HEK293 (cell line): ENCODE data around the gene ADAMTS16.

Source experiments
- CTCF ChIA-PET: fragments of 350-600 bp; formaldehyde crosslinking; extraction: SDS; loops from one replicate; lab custom pipeline; 2021; ENCODE audit warnings: antibody characterized with exemption; lab: Yijun Ruan, JAX
- POLR2A ChIA-PET: fragments of 300-600 bp; formaldehyde crosslinking; extraction: SDS; loops from one replicate; lab custom pipeline; 2020; ENCODE audit warnings: antibody characterized with exemption, inconsistent platforms; lab: Yijun Ruan, JAX
- H3K27ac ChIP-seq: fragments of 200-500 bp; sonication (Bioruptor generic); 2 replicates; pipeline ENCODE4 v1.5.1; 2014; ENCODE audit warnings: low read depth, low read length, control low read depth, inconsistent platforms; ENCODE audit errors: extremely low read depth
- H3K36me3 ChIP-seq, 2 experiments: fragments of 200-500 bp in 1 of 2; sonication (Bioruptor generic) in 1 of 2; 1 replicate in 1 of 2; 2 replicates in 1 of 2; pipeline ENCODE4 v1.5.1; 2014 to 2017; ENCODE audit warnings: inconsistent platforms in 2 of 2, low read length in 2 of 2; ENCODE audit not compliant: control insufficient read depth in 2 of 2, insufficient read depth in 1 of 2
- H3K4me1 ChIP-seq: fragments of 200-500 bp; sonication (Bioruptor generic); 2 replicates; pipeline ENCODE4 v1.5.1; 2014; ENCODE audit warnings: mild to moderate bottlenecking, low read length, inconsistent platforms; ENCODE audit not compliant: control insufficient read depth, insufficient read depth
- H3K4me3 ChIP-seq: 2 replicates; pipeline ENCODE4 v1.5.1; 2011; ENCODE audit warnings: low read depth, mild to moderate bottlenecking, control low read depth, low read length, moderate library complexity
- H3K9me3 ChIP-seq: fragments of 200-500 bp; sonication (Bioruptor generic); 2 replicates; pipeline ENCODE4 v1.5.1; 2014; ENCODE audit warnings: low read depth, low read length, inconsistent platforms; ENCODE audit not compliant: control insufficient read depth, insufficient read depth
- ATF2 ChIP-seq: fragments of 450-650 bp; formaldehyde crosslinking; IDR thresholded peaks from 2 replicates; pipeline ENCODE4 v1.5.1; 2016; ENCODE audit warnings: missing biosample characterization, missing genetic modification characterization, low read depth
- EGR2 ChIP-seq: fragments of 450-650 bp; formaldehyde crosslinking; IDR thresholded peaks from 2 replicates; pipeline ENCODE4 v1.5.1; 2016; ENCODE audit warnings: low read depth, missing biosample characterization, missing genetic modification characterization
- ELK4 ChIP-seq: IDR thresholded peaks from 2 replicates; pipeline ENCODE4 v1.6.1; 2011; ENCODE audit warnings: mild to moderate bottlenecking, low read depth, low read length, borderline replicate concordance
- IKZF3 ChIP-seq: fragments of 450-650 bp; IDR thresholded peaks from 2 replicates; pipeline ENCODE4 v1.5.0; 2018; ENCODE audit warnings: missing biosample characterization, mild to moderate bottlenecking, missing genetic modification characterization, moderate library complexity
- PRDM10 ChIP-seq: fragments of 450-650 bp; formaldehyde crosslinking; IDR thresholded peaks from 2 replicates; pipeline ENCODE4 v1.5.1; 2016; ENCODE audit warnings: missing biosample characterization, missing genetic modification characterization
- ZBTB17 ChIP-seq: fragments of 450-650 bp; formaldehyde crosslinking; IDR thresholded peaks from 2 replicates; pipeline ENCODE4 v1.5.1; 2016; ENCODE audit warnings: missing biosample characterization, missing genetic modification characterization
- ZFHX2 ChIP-seq: fragments of 450-650 bp; formaldehyde crosslinking; conservative IDR thresholded peaks from 2 replicates; pipeline ENCODE4 v1.5.1; 2016; ENCODE audit warnings: missing biosample characterization, missing genetic modification characterization
- ZNF112 ChIP-seq: fragments of 450-650 bp; formaldehyde crosslinking; IDR thresholded peaks from 2 replicates; pipeline ENCODE4 v1.5.0; 2017; ENCODE audit warnings: missing biosample characterization, missing genetic modification characterization
- ZNF26 ChIP-seq: fragments of 450-650 bp; formaldehyde crosslinking; IDR thresholded peaks from 2 replicates; pipeline ENCODE4 v1.5.1; 2016; ENCODE audit warnings: missing biosample characterization, missing genetic modification characterization
- ZNF280C ChIP-seq: fragments of 450-650 bp; formaldehyde crosslinking; IDR thresholded peaks from 2 replicates; pipeline ENCODE4 v1.5.1; 2016; ENCODE audit warnings: missing biosample characterization, missing genetic modification characterization
- ZNF341 ChIP-seq: fragments of 450-650 bp; formaldehyde crosslinking; IDR thresholded peaks from 2 replicates; pipeline ENCODE4; 2016; ENCODE audit warnings: low read depth, missing biosample characterization, missing genetic modification characterization
- ZNF37A ChIP-seq: fragments of 450-650 bp; IDR thresholded peaks from 2 replicates; pipeline ENCODE4 v1.5.1; 2018; ENCODE audit warnings: missing biosample characterization, missing genetic modification characterization
- ZNF398 ChIP-seq: fragments of 450-650 bp; formaldehyde crosslinking; IDR thresholded peaks from 2 replicates; pipeline ENCODE4 v1.5.1; 2017; ENCODE audit warnings: missing biosample characterization, missing genetic modification characterization
- ZNF426 ChIP-seq: fragments of 450-650 bp; formaldehyde crosslinking; IDR thresholded peaks from 2 replicates; pipeline ENCODE4 v1.5.1; 2017; ENCODE audit warnings: missing biosample characterization, missing genetic modification characterization, mild to moderate bottlenecking, inconsistent platforms, moderate library complexity
- ZNF473 ChIP-seq: fragments of 450-650 bp; formaldehyde crosslinking; IDR thresholded peaks from 2 replicates; pipeline ENCODE4 v1.5.1; 2017; ENCODE audit warnings: missing biosample characterization, missing genetic modification characterization
- ZNF580 ChIP-seq: fragments of 450-650 bp; formaldehyde crosslinking; IDR thresholded peaks from 2 replicates; pipeline ENCODE4 v1.5.1; 2016; ENCODE audit warnings: missing biosample characterization, missing genetic modification characterization
- ZNF600 ChIP-seq: fragments of 450-650 bp; formaldehyde crosslinking; IDR thresholded peaks from 2 replicates; pipeline ENCODE4 v1.5.1; 2016; ENCODE audit warnings: missing biosample characterization, missing genetic modification characterization
- ZNF692 ChIP-seq: fragments of 450-650 bp; formaldehyde crosslinking; IDR thresholded peaks from 2 replicates; pipeline ENCODE4 v1.5.1; 2016; ENCODE audit warnings: missing biosample characterization, missing genetic modification characterization
- ZNF704 ChIP-seq: fragments of 450-650 bp; formaldehyde crosslinking; IDR thresholded peaks from 2 replicates; pipeline ENCODE4 v1.5.1; 2016; ENCODE audit warnings: missing biosample characterization, missing genetic modification characterization
- ZNF747 ChIP-seq: fragments of 450-650 bp; formaldehyde crosslinking; IDR thresholded peaks from 2 replicates; pipeline ENCODE4 v1.5.1; 2016; ENCODE audit warnings: missing biosample characterization, missing genetic modification characterization
- ZSCAN18 ChIP-seq: fragments of 450-650 bp; formaldehyde crosslinking; IDR thresholded peaks from 2 replicates; pipeline ENCODE4 v1.5.1; 2016; ENCODE audit warnings: missing biosample characterization, missing genetic modification characterization

ADAMTS16 gene

GRCh38 chr5:5126444-5126843 is 13.7 kb upstream of the ADAMTS16 start:
- H3K9me3 ChIP-seq, result no peaks in the 10 kb centered on the region
- no peak overlapping the region for H3K27ac ChIP-seq
- no peak overlapping the region for H3K4me3 ChIP-seq
- no peaks in the 10 kb centered on the region for H3K36me3 ChIP-seq
- H3K4me1 ChIP-seq, result 0 out of 2 replicates have a peak, but pooled peaks cover 4% of the 10 kb centered on the region
- ChIA-PET CTCF (no interaction called here), POLR2A (no interaction called here)
- no peak for TF ChIP-seq ZSCAN18 (tag by site-specific recombination)
- TF ChIP-seq ZNF426 (tag by site-specific recombination), result no peak
- TF ChIP-seq ATF2, result no peak
- TF ChIP-seq ZNF26 (tag by site-specific recombination), result no peak
- TF ChIP-seq ZNF280C (tag by site-specific recombination), result no peak
- no peak for TF ChIP-seq ELK4
- TF ChIP-seq ZNF473 (tag by site-specific recombination), result no peak
- no peak for TF ChIP-seq ZNF580 (tag by site-specific recombination)
- TF ChIP-seq ZNF747, result no peak
- peak; percentile 47; the same call in 1 of the 2 replicates for TF ChIP-seq ZNF398
- TF ChIP-seq ZFHX2 (tag by site-specific recombination), result peak; percentile 57
- TF ChIP-seq ZNF692 (tag by site-specific recombination), result no peak
- TF ChIP-seq ZNF341 (tag by site-specific recombination), result no peak
- peak; percentile 66 for TF ChIP-seq EGR2
- no peak for TF ChIP-seq ZNF112 (tag by site-specific recombination)
- TF ChIP-seq ZNF704 (tag by site-specific recombination), result no peak
- TF ChIP-seq ZNF600, result no peak
- TF ChIP-seq ZBTB17 (tag by site-specific recombination), result no peak
- no peak for TF ChIP-seq ZNF37A (tag by site-specific recombination)
- TF ChIP-seq PRDM10 (tag by site-specific recombination), result peak; percentile 62
- TF ChIP-seq IKZF3 (tag by site-specific recombination), result no peak
